ENCODE measurements around the gene SFXN5. TPM values are rescaled to one million over a fixed set of nuclear protein-coding genes. Genes with fewer than 3 reads are reported as not detected.

The SFXN5 gene
- total and polyA plus RNA-seq, 2 of the 8 experiments (the other 6 are each of a cell fraction or from before 2014, with no cell fraction given) = 29.3 to 33.1 TPM

GRCh38 chr2:72974436-72974754 is 97.1 kb downstream of the SFXN5 start:
- H2BK5ac ChIP-seq (ENCODE audit: low read depth, low read length) = peak overlapping the region; percentile 13; the same call in 1 of the 2 replicates
- H4K8ac ChIP-seq (ENCODE audit: extremely low read depth, insufficient read depth, low read length) = no peak overlapping the region
- no peak overlapping the region for H3K4me3 ChIP-seq (ENCODE audit: extremely low read depth in 1 of 4, insufficient read depth in 2 of 4, low read depth in 3 of 4, low read length in 4 of 4)
- no peaks in the 10 kb centered on the region for H3K23me2 ChIP-seq (ENCODE audit: low read depth, low read length)
- H2BK15ac ChIP-seq (ENCODE audit: low read length) = no peak overlapping the region
- H3K18ac ChIP-seq (ENCODE audit: extremely low read depth, low read length) = no peak overlapping the region
- no peaks in the 10 kb centered on the region for H3K79me2 ChIP-seq (ENCODE audit: control insufficient read depth in 1 of 2, insufficient read depth in 2 of 2, low read length in 2 of 2)
- no peak overlapping the region for H4K5ac ChIP-seq (ENCODE audit: insufficient read length, low read depth, low read length)
- H3K56ac ChIP-seq (replicated peaks; ENCODE audit: insufficient read length, low read depth, low read length) = no peak overlapping the region
- H2AFZ ChIP-seq (ENCODE audit: low read length) = no peak overlapping the region
- no peaks in the 10 kb centered on the region for H3K79me1 ChIP-seq (ENCODE audit: low read depth, low read length)
- DNase-seq (ENCODE audit: low read depth in 1 of 2, low spot score in 2 of 2) (no peak), FAIRE-seq (no peak)
- WGBS, 2 experiments (ENCODE audit: extremely low coverage in 1 of 2, insufficient coverage in 1 of 2, insufficient read length in 1 of 2, insufficient replicate concordance in 2 of 2, low coverage in 1 of 2, low lambda C conversion rate in 2 of 2, missing lambda C conversion rate in 1 of 2) = 80% methylated on average over 2 of the region's 2 CpGs; no CpG with 5 or more reads in 1 of the 2 experiments
- ChIA-PET CTCF (ENCODE audit: partially characterized antibody) (interaction anchor here (0.8 to 6.3 kb wide), 38 partner anchors 11 to 263 kb away, joined by 3 to 113 read pairs (median 6); partner anchors contain the start of gene SPR), POLR2A (ENCODE audit: partially characterized antibody) (interaction anchor here (0.7 to 1.5 kb wide), 4 partner anchors 23 to 87 kb away, joined by 3 read pairs; partner anchors contain the start of gene SPR)
- H2BK12ac ChIP-seq (ENCODE audit: low read depth, low read length) = no peak overlapping the region
- no peak overlapping the region for H3K14ac ChIP-seq (ENCODE audit: insufficient read length)
- H3K4ac ChIP-seq (replicated peaks; ENCODE audit: insufficient read length, low read depth, low read length) = no peak overlapping the region
- no peak overlapping the region for H2BK120ac ChIP-seq (replicated peaks; ENCODE audit: low read depth, low read length)
- no peak overlapping the region for H2AK5ac ChIP-seq (ENCODE audit: low read depth, low read length)
- H3K9ac ChIP-seq (replicated peaks in 1 of 4; ENCODE audit: extremely low read depth in 1 of 4, low read depth in 3 of 4, low read length in 3 of 4) = no peak overlapping the region
- H2BK20ac ChIP-seq (ENCODE audit: low read length) = no peak overlapping the region; the same call in 1 of the 2 replicates
- H4K91ac ChIP-seq (replicated peaks; ENCODE audit: insufficient read length, low read length) = no peak overlapping the region
- H3K4me2 ChIP-seq (ENCODE audit: insufficient read depth in 1 of 2, low read depth in 2 of 2, low read length in 2 of 2) = no peak overlapping the region; a peak in 1 of 4 replicates
- no peak for TF ChIP-seq YY1 (IDR thresholded peaks at IDR 0.05; ENCODE audit: low read depth, low read length)
- H3K36me3 ChIP-seq (ENCODE audit: control insufficient read depth in 2 of 4, insufficient read depth in 4 of 4, low read length in 3 of 4) = 0 out of 8 replicates have a peak, but pooled peaks cover 0 to 2% (median 0%) of the 10 kb centered on the region in 4 experiments
- H3K9me3 ChIP-seq (ENCODE audit: insufficient read depth in 2 of 2, low read depth in 1 of 2, low read length in 1 of 2) = no peaks in the 10 kb centered on the region
- no peaks in the 10 kb centered on the region for H4K20me1 ChIP-seq (replicated peaks in 1 of 2; ENCODE audit: control insufficient read depth in 1 of 2, insufficient read depth in 2 of 2, low read length in 2 of 2)
- no peak overlapping the region for H3K27ac ChIP-seq (ENCODE audit: low read depth, low read length)
- peaks cover 5 to 21% (median 17%) of the 10 kb centered on the region in 4 experiments for H3K4me1 ChIP-seq (replicated peaks in 1 of 4; ENCODE audit: control insufficient read depth in 3 of 4, insufficient read depth in 4 of 4, low read length in 3 of 4)
- H3K23ac ChIP-seq (ENCODE audit: insufficient read length) = no peak overlapping the region
- no peaks in the 10 kb centered on the region; a peak in 1 of 7 replicates for H3K27me3 ChIP-seq (replicated peaks in 1 of 4; ENCODE audit: control insufficient read depth in 3 of 4, extremely low read depth in 1 of 4, insufficient read depth in 3 of 4, low read length in 3 of 4)
